ENCODE results near the gene ABCA10. TPM values are rescaled to one million over a fixed set of nuclear protein-coding genes. Genes with fewer than 3 reads are reported as not detected.

ABCA10 gene
- total and polyA plus RNA-seq, 2 of the 13 experiments (the other 11 are each of a cell fraction or from before 2014, with no cell fraction given): 0.02 to 0.08 TPM

- no peak for FAIRE-seq
- Histone ChIP-seq H3K4me3 (replicated peaks in 1 of 3; ENCODE audit: insufficient read depth in 1 of 3, low read depth in 2 of 3, low read length in 3 of 3) (no peak overlapping the region), H3K9me3 (ENCODE audit: low read length) (no peaks in the 10 kb centered on the region), H4K20me1 (ENCODE audit: insufficient read depth, low read length) (no peaks in the 10 kb centered on the region), H3K4me1 (ENCODE audit: insufficient read depth, low read length) (peaks cover 9% of the 10 kb centered on the region; the same call in 1 of the 2 replicates), H3K36me3 (replicated peaks in 1 of 2; ENCODE audit: control insufficient read depth in 1 of 2, insufficient read depth in 2 of 2, low read length in 2 of 2) (no peaks in the 10 kb centered on the region), H3K27ac (ENCODE audit: extremely low read length, insufficient read depth, low read length) (no peak overlapping the region), H3K4me2 (ENCODE audit: low read depth, low read length) (no peak overlapping the region), H3K9ac (ENCODE audit: insufficient read depth, low read depth, low read length) (no peak overlapping the region), H3K79me2 (ENCODE audit: insufficient read depth, low read length) (no peaks in the 10 kb centered on the region), H3K27me3 (ENCODE audit: control insufficient read depth in 1 of 2, insufficient read depth in 2 of 2, low read length in 2 of 2) (no peaks in the 10 kb centered on the region), H2AFZ (ENCODE audit: low read length) (no peak overlapping the region)
- CTCF ChIA-PET (ENCODE audit: low intra/inter-chr PET ratio, low total read pairs): no interaction called here
- BruUV-seq (replicated peaks): no TSS peak
- intact Hi-C loops (cut with micrococcal nuclease; ENCODE audit: unreplicated experiment): no loop called here
- in situ Hi-C loops (cut with HindIII; ENCODE audit: extremely low pct_ligation_motif_present, low pct_unique_long_range_greater_than_20kb): no loop called here
- no peak for ATAC-seq
- DNase-seq (ENCODE audit: low spot score): no peak
- peak; percentile 76 for TF ChIP-seq ZNF264 (CRISPR knock-in tag; IDR thresholded peaks at IDR 0.05)
- TF ChIP-seq FOXJ3 (CRISPR knock-in tag; IDR thresholded peaks at IDR 0.05; ENCODE audit: borderline replicate concordance): no peak
- POLR2A ChIA-PET: no interaction called here
- WGBS (ENCODE audit: low lambda C conversion rate): 52% methylated on average over 3 of the region's 3 CpGs
These were observed 94.5 kb downstream of the ABCA10 start for GRCh38 chr17:69134112-69134511.

GRCh38 chr17:69130627-69131296 is 97.9 kb downstream of the ABCA10 start:
- intact Hi-C loops (cut with micrococcal nuclease; ENCODE audit: unreplicated experiment): no loop called here
- CTCF ChIA-PET (ENCODE audit: low intra/inter-chr PET ratio, low total read pairs): no interaction called here
- 9% methylated on average over 6 of the region's 6 CpGs for WGBS (ENCODE audit: low lambda C conversion rate)
- TF ChIP-seq ZNF468 (CRISPR knock-in tag; IDR thresholded peaks at IDR 0.05) (no peak), TRIM24 (CRISPR knock-in tag; IDR thresholded peaks at IDR 0.05) (no peak), SNAPC4 (CRISPR knock-in tag; IDR thresholded peaks at IDR 0.05) (no peak), SUZ12 (IDR thresholded peaks at IDR 0.05; ENCODE audit: low read depth, low read length) (no peak), ERF (CRISPR knock-in tag; IDR thresholded peaks at IDR 0.05) (no peak), HDAC6 (IDR thresholded peaks at IDR 0.05; ENCODE audit: low read depth, low read length) (no peak), ARID5B (CRISPR knock-in tag; IDR thresholded peaks at IDR 0.05) (no peak), NR3C1 (CRISPR knock-in tag; IDR thresholded peaks at IDR 0.05) (no peak)

More at GRCh38 chr17:69130627-69131296, 97.9 kb downstream of the ABCA10 start:
- Histone ChIP-seq H3K4me1 (ENCODE audit: insufficient read depth, low read length) (peaks cover 9% of the 10 kb centered on the region; the same call in 1 of the 2 replicates), H3K9ac (ENCODE audit: insufficient read depth, low read depth, low read length) (no peak overlapping the region), H3K27ac (ENCODE audit: extremely low read length, insufficient read depth, low read length) (no peak overlapping the region), H3K4me3 (replicated peaks in 1 of 3; ENCODE audit: insufficient read depth in 1 of 3, low read depth in 2 of 3, low read length in 3 of 3) (no peak overlapping the region), H2AFZ (ENCODE audit: low read length) (no peak overlapping the region), H3K36me3 (replicated peaks in 1 of 2; ENCODE audit: control insufficient read depth in 1 of 2, insufficient read depth in 2 of 2, low read length in 2 of 2) (no peaks in the 10 kb centered on the region), H3K4me2 (ENCODE audit: low read depth, low read length) (no peak overlapping the region), H4K20me1 (ENCODE audit: insufficient read depth, low read length) (no peaks in the 10 kb centered on the region), H3K9me3 (ENCODE audit: low read length) (no peaks in the 10 kb centered on the region), H3K79me2 (ENCODE audit: insufficient read depth, low read length) (no peaks in the 10 kb centered on the region), H3K27me3 (ENCODE audit: control insufficient read depth in 1 of 2, insufficient read depth in 2 of 2, low read length in 2 of 2) (no peaks in the 10 kb centered on the region)
- ATAC-seq: no peak
- DNase-seq (ENCODE audit: low spot score): no peak
- in situ Hi-C loops (cut with HindIII; ENCODE audit: extremely low pct_ligation_motif_present, low pct_unique_long_range_greater_than_20kb): no loop called here
- no peak for FAIRE-seq
- POLR2A ChIA-PET: no interaction called here
- BruUV-seq (replicated peaks): no TSS peak
